Mammary epithelial cell (primary cell): ENCODE data around the gene SNAP47.

Experiments used
- CTCF ChIP-seq, 2 donors: IDR thresholded peaks in 1 of 2; conservative IDR thresholded peaks in 1 of 2; 2 replicates each; pipeline ENCODE4 v1.5.1; 2011 to 2012; ENCODE audit warnings: inconsistent platforms in 2 of 2, low read length in 2 of 2, mild to moderate bottlenecking in 2 of 2, control low read depth in 1 of 2, low read depth in 1 of 2; ENCODE audit not compliant: insufficient read depth in 1 of 2; ENCODE audit errors: extremely low read depth in 1 of 2
- EZH2 ChIP-seq: IDR thresholded peaks from 2 replicates; pipeline ENCODE4 v1.6.1; 2012; ENCODE audit warnings: low read length, inconsistent platforms, borderline replicate concordance

- TF ChIP-seq CTCF (conservative IDR thresholded peaks at IDR 0.05 in 1 of 2, IDR thresholded peaks at IDR 0.05 in 1 of 2; ENCODE audit: extremely low read depth in 1 of 2, insufficient read depth in 1 of 2, low read depth in 1 of 2, low read length in 2 of 2) (no peak), EZH2 (no peak)
Measured at GRCh38 chr1:227795732-227796131, 60.5 kb downstream of the SNAP47 start.
